ENCODE data around the gene PEAR1.

The PEAR1 gene

DNA sequence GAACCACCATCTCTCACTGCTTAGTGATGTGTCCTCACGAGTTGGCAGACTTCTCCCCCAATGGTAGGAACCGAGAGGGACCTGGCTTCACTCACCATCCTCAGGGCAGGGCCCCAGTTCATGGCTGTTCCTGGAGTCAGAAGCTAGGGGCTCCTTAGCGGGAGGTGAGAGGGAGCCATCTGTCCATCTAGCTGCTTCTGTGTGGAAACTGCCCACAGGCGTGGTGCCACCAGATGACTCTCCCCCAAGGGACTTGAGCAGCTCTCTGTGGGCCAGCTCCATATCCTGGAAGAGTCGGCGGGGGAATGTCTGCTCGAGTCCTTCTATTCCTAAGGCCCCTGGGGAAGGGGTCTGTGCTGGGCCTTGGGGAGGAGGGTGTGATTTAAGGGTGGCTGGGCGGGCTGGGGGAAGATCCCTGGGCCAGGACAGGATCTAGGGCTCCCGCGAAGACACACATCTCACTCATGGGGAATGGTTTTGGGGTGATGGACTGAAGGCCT is 43.3 kb downstream of the PEAR1 start:
- no peak for DNase-seq (ENCODE audit: low read depth in 2 of 2)

DNA sequence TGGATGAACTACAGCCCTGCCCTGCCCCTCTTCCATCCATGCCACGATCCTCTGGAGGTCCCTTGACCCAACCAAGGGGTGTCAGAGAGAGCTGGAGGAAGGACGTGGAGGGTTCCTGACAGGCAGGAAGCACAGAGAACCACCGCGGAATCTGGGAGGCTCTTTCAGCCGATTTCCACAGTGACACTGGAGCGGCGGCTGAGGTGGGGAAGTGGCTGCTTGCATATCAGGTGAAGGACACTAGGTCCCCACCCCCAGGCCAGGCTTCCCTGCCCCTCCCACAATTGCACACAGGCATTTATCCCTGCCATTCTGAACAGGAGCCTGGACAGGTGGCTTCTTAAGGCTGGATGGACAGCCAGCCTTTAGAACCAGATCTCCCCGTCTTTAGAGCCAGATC is 44.4 kb downstream of the PEAR1 start:
- no peak for DNase-seq (ENCODE audit: low read depth in 2 of 2)

DNA sequence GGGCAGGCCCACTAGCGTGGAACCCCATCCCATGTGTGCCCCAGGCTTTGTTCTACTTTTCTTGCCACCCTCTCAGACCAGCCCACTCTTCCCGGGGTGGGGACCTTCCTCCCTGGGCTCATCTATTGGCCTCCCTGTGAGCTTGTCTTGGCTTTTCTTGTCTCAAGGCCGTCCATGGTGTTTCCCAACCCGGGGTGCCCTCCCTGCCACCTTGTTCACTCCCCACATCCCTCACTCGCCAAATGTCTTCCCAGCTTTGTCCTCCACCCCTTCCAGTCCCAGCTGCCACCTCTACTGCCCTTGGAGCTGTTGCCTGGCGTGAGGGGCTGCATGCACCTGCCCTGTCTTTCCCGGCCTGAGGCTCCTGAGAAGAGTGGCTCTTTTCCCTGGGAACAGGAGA is 45.3 kb downstream of the PEAR1 start:
- no peak for DNase-seq (ENCODE audit: low read depth in 2 of 2)

DNA sequence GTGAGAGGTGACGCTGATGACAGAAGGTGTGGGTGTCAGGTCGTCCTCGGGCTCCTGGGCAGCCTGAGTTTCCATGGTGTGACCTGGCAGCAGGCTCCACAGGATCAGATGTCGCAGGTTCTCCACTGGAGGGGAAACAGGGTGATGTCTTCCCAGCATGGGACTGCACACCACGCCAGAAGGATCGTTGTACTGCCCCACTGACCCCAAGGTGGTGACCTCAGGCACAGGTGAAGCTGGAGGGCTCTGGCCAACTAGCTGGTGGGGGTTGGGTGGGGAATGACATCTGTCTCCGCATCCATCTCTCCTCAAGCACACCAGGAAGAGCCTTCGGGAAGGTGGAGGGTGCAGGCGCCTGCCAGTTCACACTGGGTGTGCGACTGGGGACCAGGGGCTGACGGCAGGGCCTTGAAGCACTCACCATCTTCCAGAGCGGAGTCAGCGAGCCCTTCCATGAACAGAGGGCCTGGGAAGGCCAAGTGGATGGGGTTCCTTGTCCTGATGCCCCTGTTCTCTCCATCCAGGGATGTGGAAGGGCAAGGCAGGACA is 46.3 kb downstream of the PEAR1 start:
- DNase-seq (ENCODE audit: low read depth in 2 of 2), result no peak

DNA sequence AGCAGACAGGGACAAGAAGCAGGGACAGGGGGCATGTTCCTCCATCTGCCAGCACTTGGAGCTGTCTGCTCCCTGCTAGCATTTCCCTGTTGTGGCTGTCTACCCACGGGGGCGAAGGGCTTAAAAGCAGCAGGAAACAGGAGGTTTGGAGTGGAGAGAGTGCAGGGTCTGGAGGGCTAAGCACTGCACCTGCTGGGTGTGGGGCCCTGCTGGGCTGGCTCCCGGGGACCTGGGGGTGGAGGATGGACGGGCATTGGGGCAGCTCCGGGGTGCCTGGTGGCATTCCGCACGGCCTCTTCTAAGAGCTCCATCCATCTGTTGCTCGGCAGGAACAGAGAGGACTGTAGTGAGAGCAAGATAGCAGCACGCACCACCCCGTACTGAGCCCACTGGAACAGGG is 48.2 kb downstream of the PEAR1 start:
- DNase-seq (ENCODE audit: low read depth in 2 of 2), result no peak

DNA sequence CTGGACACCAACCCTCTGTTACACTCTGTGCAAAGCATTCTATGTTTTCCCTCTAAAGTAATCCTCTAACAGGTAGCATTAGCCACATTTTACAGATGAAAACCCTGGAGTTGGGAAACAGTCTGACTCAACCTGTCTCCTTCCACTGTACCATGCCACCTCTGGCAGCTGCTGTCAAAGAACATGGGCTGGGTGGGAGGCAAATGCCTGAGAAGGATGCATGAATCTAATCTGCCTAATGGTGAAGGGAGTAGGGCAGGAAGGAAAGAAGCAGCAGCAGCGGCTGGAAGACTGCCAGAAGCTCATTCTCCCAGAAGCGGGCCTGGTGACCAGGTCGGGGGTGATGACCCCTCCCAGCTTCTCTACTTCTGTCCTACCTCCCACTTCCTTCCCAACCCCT is 48.7 kb downstream of the PEAR1 start:
- no peak for DNase-seq (ENCODE audit: low read depth in 2 of 2)

DNA sequence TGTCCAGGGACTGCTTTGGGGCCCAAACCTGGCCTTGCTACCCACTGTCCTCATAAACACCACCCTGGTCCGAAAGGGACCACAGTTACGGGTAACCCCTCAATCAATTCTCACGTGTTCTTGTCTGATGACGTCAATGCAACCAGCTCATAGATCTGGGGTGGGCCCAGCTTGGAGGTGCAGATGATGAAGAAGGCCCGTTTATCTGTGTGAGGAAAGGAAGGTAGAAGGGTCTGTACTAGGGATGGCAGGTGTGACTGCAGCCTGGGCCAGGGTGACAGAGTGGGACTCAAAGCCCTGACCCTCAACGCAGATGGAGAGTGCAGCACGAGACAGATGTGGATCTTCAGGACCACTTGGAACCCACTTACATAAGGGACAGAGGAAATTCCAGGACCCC is 49.1 kb downstream of the PEAR1 start:
- no peak for DNase-seq (ENCODE audit: low read depth in 2 of 2)

DNA sequence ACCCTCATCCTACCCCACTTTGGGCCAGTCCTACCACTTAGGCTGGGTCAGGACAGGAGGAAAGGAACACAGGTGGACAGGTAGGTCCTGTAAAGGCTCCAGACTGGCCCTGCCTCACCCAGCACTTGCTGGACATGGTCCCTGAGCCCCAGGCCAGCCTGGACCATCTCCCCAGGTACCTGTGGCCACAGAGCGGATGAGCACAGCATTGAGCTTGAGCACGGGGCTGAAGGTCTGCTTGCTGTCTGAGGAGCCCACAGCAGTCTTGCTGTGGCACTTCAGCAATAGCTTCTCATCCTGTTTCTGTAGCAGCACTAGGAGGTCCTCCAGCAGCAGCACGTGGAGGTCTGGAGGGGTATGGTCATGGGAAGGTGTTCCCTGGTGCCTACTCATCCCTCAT is 50.2 kb downstream of the PEAR1 start:
- DNase-seq (ENCODE audit: low read depth in 2 of 2), result no peak

DNA sequence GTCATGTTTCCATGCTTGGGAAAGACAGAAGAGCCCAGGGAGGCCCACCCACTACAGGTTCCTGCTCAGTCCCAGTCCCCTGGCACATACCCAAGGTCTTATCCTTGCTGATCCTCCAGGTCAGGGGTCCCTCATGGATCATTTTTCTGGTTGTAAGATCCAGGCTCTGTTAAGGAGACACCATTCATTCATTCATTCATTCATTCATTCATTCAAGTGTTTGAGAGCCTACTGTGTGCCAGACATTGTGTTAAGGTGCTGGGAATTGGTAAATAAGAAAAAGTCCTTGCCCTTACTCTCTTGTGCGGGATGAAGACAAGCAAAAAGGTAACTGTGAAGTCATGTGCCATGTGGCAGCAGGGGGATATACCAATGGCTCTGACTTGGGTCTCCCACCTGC is 50.8 kb downstream of the PEAR1 start:
- no peak for DNase-seq (ENCODE audit: low read depth in 2 of 2)

DNA sequence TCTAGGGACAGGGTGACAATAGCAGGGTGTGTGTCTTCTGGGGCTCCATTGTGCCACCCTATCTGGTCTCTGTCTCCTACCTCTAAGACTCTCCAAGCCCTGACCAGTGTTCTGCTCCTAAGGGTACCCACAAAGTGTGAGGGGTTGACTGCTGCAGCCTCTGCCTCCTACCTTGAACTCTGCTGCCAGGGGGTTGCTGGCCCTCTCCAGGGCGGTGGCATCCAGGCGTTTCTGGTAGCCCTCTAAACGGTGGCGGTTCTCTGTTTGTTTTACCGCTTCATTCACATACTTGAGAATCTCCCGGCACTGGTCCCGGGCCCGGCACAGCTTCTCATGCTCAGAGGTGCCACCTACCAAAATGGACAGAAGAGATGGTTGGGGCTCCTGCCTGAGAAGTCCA is 51.3 kb downstream of the PEAR1 start:
- no peak for DNase-seq (ENCODE audit: low read depth in 2 of 2)

DNA sequence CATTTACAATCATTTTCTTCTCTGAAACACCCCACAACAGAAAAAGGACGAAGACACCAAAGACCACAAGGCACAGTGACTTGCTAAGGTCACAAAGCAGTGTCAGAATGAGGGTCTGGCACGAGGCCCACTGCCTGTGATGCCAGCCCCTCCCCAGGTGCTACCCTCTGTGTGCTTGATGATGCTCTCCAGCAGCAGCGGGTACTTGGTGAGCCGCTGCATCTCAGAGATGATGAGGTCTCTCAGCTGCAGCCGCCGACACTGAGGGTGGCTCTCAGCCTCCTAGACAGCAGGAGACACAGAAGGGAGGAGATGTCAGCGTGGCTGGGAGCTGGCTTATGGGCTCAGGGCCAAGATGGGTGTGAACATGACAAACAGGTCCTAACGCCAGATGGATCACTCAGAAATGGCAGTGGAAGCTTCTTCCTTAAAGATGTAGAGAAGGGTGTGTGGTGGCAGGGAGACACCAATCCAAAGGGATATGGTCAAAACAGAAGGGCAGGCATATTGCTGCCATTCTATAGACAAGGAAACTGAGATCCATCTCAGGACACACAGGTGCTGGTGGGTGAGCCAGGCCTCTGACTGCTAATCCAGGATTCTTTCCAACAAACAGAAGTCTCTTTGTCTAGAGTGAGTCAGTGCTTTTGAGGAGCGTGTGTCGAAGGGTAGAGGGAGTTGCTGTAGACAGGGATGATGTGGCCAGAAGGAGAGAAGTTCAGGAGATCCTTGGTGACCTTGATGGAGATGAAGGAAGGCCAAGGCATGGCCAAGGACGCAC is 52.6 kb downstream of the PEAR1 start:
- no peak for DNase-seq (ENCODE audit: low read depth in 2 of 2)

DNA sequence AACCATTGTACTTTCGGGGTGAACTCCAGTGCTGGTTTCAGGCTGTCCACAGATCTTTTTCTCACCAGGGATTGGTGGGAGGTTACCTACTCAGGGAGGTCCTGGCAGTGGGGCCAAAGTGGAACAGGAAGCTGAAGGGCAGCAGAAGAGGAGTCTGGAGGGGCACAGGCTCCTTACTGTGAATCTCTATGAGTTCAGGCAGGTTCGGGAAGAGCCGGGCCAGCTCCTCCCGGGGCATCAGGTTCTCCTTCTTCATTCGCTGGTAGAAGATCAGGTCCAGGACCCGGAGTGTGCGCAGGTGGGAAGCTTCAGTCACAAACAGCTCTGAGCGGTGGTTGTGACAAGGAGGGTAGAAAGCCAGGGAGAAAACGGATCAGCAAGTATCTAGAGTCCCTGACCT is 53.6 kb downstream of the PEAR1 start:
- no peak for DNase-seq (ENCODE audit: low read depth in 2 of 2)

DNA sequence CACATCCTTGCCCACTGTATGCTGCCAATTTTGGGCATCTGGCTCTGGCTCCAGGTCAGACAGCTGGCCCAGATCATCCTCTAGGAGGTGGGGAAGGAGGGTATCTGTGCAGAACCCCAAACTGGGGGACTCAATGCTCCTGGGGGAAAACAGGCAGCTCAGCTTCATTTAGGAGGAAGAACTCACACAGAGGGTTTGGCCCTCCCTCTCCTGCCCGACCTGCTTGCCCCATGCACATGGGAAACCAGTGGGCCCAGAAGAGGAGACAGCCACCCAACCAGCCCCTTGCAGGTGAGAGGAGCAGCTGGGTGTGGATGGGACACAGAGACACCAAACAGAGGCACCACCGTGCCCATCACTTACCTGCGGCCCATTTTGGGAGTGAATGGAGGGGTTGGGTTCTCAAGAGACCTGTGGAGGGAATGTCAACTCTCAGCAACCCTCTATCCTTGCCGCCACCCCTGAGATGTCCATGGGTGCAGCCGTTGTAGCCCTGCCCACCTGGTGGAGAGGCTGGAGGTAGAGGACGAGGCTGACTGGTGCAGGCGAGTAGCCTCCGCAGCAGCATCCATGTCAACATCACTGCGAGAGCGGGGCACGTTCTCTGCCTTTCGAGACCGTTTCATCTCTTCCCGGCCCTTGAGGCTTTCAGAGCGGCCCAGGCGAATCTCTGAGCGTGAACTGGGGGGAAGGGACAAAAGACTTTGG is 54.5 kb downstream of the PEAR1 start:
- no peak for DNase-seq (ENCODE audit: low read depth in 2 of 2)

DNA sequence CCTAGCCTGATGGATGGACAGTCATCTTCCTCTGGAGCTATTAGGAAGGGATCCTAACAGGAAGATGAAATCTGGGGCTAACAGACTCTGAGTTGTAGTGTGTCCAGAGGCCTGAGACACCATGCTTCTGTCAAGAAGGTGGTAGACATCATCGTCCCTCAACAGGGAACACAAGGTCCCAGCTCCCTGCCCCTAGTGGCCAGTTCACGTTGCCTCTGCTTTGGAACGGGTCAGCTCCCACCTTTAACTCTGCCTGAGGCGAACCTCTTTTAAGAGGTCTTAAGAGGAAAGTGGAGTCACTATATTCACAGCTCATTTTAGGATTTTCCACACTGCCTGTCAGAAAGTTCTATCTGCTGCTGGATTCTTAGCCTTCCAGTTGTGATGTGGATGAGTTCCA is 55.2 kb downstream of the PEAR1 start:
- no peak for DNase-seq (ENCODE audit: low read depth in 2 of 2)

DNA sequence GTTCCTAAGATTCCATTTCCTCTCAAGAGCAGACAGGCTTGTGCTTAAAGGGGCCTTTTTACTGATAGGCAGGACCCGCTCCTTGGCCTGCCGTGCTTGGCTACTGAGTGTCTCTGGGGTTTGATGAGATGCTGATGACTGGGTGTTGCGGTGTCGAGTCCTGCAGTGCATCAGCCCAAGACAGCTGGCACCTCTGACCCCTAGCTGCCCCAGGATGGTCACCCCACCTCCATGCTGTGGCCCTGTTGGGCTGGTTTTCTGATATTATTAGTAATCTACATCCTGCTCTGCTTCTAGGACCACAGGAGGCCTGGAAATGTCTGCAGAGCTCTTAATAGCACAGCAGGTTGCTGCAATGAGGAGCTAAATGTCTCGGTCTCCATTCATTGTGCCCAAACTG is 55.6 kb downstream of the PEAR1 start:
- no peak for DNase-seq (ENCODE audit: low read depth in 2 of 2)

DNA sequence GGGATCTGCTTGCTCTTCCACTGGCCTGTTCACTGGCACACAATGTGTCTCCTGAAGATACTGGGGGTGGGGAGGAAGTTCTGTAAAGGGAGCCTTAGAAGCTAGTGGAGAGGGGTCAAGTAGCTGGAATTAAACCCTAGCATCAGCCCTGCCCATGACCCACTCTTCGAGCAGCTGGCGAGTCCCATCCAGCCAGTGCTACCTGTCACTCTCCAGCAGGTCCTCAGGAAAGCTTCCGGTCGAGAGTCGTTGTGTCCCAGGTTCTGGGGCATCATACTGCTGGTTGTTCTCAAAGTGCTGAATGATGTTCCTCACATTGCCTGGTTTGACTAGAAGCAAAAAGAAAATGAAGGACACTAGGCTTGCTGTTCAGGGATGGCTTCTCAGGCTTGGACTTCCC is 57.9 kb downstream of the PEAR1 start:
- DNase-seq (ENCODE audit: low read depth in 2 of 2), result no peak

DNA sequence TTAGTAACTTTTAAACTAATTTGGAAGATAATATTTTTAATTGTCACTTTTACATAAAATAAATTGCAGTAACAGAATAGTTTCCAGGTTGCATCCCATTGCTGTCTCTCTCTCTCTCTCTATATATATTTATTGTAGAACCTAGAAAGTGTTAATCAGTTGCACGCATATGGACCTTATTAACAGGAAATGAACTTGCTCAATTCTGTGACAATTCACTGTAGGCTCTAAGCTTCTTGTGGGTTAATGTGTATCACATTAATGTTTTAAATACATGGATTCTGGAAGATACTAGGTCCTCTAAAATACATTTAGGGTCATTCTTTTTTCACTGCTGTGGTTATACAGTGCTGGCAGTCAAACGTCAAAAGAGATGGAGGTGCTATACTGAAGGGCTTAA is 60.1 kb downstream of the PEAR1 start:
- DNase-seq (ENCODE audit: low read depth in 2 of 2), result no peak

DNA sequence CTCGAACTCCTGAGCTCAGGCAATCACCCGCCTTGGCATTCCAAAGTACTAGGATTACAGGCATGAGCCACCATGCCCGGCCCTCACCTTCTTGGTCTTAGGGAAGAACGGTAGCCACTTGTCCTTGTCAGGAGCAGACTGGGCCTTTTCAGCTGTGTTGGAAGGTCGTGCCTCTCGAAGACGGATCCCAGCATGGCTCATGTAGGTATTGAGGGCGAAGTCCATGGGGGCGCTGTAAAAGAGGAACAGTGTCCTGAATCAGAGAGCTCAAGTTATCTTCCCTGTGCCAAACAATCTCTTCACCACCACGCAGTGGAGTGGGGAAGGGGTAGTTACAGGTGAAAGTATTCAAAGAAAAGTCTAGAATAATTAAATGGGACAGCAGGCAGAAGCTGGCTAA is 62.8 kb downstream of the PEAR1 start:
- no peak for DNase-seq (ENCODE audit: low read depth in 2 of 2)

DNA sequence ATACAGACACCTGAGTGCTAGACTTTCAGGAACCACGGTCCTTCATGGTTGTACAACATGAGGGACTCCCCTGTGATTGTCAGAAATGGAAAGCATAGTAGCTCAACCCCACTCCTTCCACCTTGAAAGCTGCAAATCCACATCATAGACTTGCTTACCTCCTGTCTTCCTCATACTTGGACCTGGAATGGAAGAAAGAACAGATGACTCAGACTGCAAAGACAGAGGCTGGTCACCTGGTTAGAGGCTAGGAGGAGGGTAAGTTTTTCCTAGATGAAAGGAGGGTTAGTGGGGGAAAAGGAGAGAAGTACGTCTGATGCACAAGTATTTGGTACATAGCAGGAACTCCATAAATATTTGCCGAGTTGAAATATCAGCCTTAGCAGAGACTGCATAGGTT is 64.1 kb downstream of the PEAR1 start:
- no peak for DNase-seq (ENCODE audit: low read depth in 2 of 2)

DNA sequence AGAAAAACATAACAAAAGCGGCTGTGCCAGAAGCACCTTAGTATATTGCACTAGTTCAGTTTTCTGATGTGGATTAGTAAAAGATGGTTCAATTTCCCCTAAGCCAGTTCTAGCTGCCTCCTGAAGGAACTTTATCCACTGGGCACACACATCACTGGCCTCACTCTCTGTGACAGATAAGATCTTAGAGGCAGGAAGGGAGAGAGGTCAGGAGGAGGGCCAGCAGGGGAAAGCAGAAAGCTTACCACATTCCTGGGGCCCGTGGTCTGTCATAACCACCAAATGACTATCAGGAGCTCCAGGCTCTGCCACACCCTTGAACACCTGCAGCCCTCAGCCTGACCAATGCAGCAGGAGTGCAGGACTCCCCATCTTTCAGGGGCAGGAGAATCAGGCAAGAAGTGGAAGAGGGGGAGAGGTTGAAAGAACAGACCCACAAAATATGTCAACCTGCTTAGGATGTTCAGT is 64.8 kb downstream of the PEAR1 start:
- no peak for DNase-seq (ENCODE audit: low read depth in 2 of 2)

DNA sequence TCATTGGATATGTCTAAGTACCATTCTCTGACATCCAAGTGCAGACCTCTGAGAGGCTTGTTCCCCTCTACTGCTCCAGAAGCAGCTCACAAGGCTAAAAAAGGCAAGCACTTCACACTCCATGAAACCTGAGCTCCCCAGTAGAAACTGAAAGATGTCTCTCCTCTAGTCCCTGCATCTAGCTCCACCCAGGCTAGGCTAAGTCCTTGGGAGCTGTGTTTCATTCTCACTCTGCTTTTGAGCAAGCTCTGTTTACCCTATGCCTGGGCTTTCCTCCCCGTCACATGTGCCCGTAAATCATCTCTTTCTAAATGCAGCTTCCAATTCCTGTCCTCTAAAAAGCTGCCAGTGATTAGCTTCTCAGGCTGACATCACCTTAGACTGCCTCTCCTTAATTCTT is 65.9 kb downstream of the PEAR1 start:
- DNase-seq (ENCODE audit: low read depth in 2 of 2), result no peak

DNA sequence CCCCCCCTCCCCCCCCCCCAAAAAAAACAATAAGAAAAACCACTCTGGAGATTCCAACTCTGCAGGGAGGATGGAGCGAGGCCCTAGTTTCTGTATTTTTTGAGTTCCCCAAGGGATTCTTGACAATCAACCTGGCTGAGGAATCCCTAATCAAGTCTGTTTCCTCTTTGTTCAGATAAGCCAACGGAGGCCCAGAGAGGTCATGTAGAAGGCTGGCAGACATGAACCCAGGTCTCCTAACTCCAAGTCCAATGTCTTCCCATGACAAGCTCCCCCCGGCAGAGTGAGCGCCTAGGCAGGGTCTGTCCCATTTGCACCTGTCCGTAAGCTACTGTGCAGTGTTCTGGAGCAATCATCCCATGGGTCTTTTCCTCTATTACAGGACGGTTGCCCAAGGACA is 66.4 kb downstream of the PEAR1 start:
- DNase-seq (ENCODE audit: low read depth in 2 of 2), result no peak

DNA sequence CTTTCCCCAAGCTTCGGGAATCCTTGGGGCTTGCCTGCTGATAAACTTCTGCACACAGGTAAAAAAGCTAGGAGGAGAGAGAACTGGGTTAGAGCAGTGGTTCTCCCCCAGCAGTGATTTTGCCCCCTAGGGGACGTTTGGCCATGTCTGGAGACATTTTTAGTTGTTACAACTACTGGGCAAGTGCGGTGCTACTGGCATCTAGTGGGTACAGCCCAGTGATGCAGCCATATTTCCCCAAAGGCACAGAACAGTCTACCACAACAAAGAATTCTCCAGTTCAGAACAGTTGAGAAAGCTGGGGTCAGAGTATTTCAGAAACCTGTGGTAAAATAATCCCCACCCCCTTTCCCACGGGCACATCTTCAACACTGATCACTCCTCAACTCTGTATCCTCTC is 68.2 kb downstream of the PEAR1 start:
- DNase-seq (ENCODE audit: low read depth in 2 of 2), result peak in 1 of 2 donors; percentile 9
